ENCODE data around the gene DOLK. TPM values are rescaled to one million over a fixed set of nuclear protein-coding genes. Genes with fewer than 3 reads are reported as not detected.

Gene DOLK
- total RNA-seq, 1 experiment from 2014 or later = 20.1 TPM

GRCh38 chr9:128901822-128902221, 45.6 kb downstream of the DOLK start:
- no peaks in the 10 kb centered on the region for H3K27me3 ChIP-seq (ENCODE audit: insufficient read depth, low read length)
- Mint-ChIP-seq H3K4me3 (no peak overlapping the region), H3K27me3 (ENCODE audit: low read depth) (no peaks in the 10 kb centered on the region), H3K4me1 (peaks cover 2 to 9% of the 10 kb centered on the region in 2 experiments; a peak in 3 of 4 replicates), H3K36me3 (ENCODE audit: insufficient read depth in 1 of 3, low read depth in 3 of 3) (peaks cover 9 to 20% (median 10%) of the 10 kb centered on the region in 3 experiments), H3K27ac (no peak overlapping the region), H3K9me3 (no peaks in the 10 kb centered on the region)
- H3K79me2 ChIP-seq (ENCODE audit: insufficient read depth, low read length) = peaks cover 3% of the 10 kb centered on the region; the same call in 1 of the 2 replicates
- DNase-seq = no peak
- H3K18ac ChIP-seq (ENCODE audit: insufficient read length, low read depth, low read length) = no peak overlapping the region
- H2BK5ac ChIP-seq (ENCODE audit: insufficient read length, low read length) = no peak overlapping the region
- no peaks in the 10 kb centered on the region for H3K79me1 ChIP-seq (ENCODE audit: insufficient read depth, low read depth, low read length, poor library complexity, severe bottlenecking)
- no peak overlapping the region for H2AK5ac ChIP-seq (ENCODE audit: insufficient read length, low read length)
- H3K23me2 ChIP-seq (ENCODE audit: insufficient read length, low read depth, low read length, poor library complexity, severe bottlenecking) = no peaks in the 10 kb centered on the region
- WGBS (ENCODE audit: extremely low coverage, insufficient read length, low lambda C conversion rate) = no CpG with 5 or more reads among the region's 5 CpGs
- no peak overlapping the region for H2BK15ac ChIP-seq (ENCODE audit: low read depth, low read length)
- H3K4ac ChIP-seq (ENCODE audit: low read depth, low read length) = no peak overlapping the region
- no peak overlapping the region for H3K56ac ChIP-seq (ENCODE audit: insufficient read length, low read depth, low read length)
- H2BK120ac ChIP-seq (ENCODE audit: low read depth, low read length, poor library complexity, severe bottlenecking) = no peak overlapping the region
- no peak overlapping the region for H2BK20ac ChIP-seq (ENCODE audit: low read depth, low read length, poor library complexity, severe bottlenecking)
- no peak overlapping the region for H2BK12ac ChIP-seq (ENCODE audit: insufficient read length, low read depth, low read length)
- H3K4me2 ChIP-seq (ENCODE audit: insufficient read depth, insufficient read length, low read length) = no peak overlapping the region
- no peak overlapping the region for H3T11ph ChIP-seq (ENCODE audit: low read length)
- H4K91ac ChIP-seq (ENCODE audit: insufficient read length, low read depth, low read length) = no peak overlapping the region
- no peak overlapping the region for H2AFZ ChIP-seq (ENCODE audit: low read length)
- no peak for TF ChIP-seq CTCF (conservative IDR thresholded peaks at IDR 0.05)
- H3K9me3 ChIP-seq (ENCODE audit: control insufficient read depth, low read depth, low read length) = no peaks in the 10 kb centered on the region
- no peak overlapping the region for H3K14ac ChIP-seq (ENCODE audit: insufficient read depth, low read length)
- no peaks in the 10 kb centered on the region for H4K20me1 ChIP-seq (ENCODE audit: control insufficient read depth, insufficient read depth, insufficient read length)
- no peak overlapping the region for H3K23ac ChIP-seq (ENCODE audit: insufficient read length, low read depth, low read length)
- no peak overlapping the region for H4K5ac ChIP-seq (ENCODE audit: insufficient read length, low read depth, low read length)
- H4K8ac ChIP-seq (replicated peaks; ENCODE audit: insufficient read length, low read depth, low read length) = no peak overlapping the region
- no peak overlapping the region for H3K9ac ChIP-seq (ENCODE audit: extremely low read depth, insufficient read length, low read length)
- H3K27ac ChIP-seq (ENCODE audit: insufficient read length, low read depth, low read length) = no peak overlapping the region
- no peaks in the 10 kb centered on the region for H3K4me1 ChIP-seq (ENCODE audit: insufficient read depth, low read length)
